Neural progenitor cell (in vitro differentiated cells): Measurements from ENCODE around the gene VTI1A.

Experiments used
- CTCF ChIP-seq: fragments of 200-600 bp; sonication (generic); IDR thresholded peaks from 2 replicates; pipeline ENCODE4 v1.5.1; 2017; ENCODE audit warnings: antibody characterized with exemption, mild to moderate bottlenecking
- EZH2 ChIP-seq: fragments of 200-600 bp; sonication (generic); IDR thresholded peaks from 2 replicates; pipeline ENCODE4 v1.6.1; 2017; ENCODE audit warnings: antibody characterized with exemption, mild to moderate bottlenecking, moderate library complexity
- EZH2phosphoT487 ChIP-seq: fragments of 200-600 bp; sonication (generic); IDR thresholded peaks from 2 replicates; pipeline ENCODE4 v1.6.1; 2017; ENCODE audit warnings: antibody characterized with exemption

GRCh38 chr10:112525200-112525599 lies 78.2 kb downstream of the VTI1A start:
- no peak for TF ChIP-seq CTCF
- no peak for TF ChIP-seq EZH2
- no peak for TF ChIP-seq EZH2phosphoT487
